EL (cell line): ENCODE data around the gene ZCCHC8.
"Not testable (repeated sequence)": the region's sequence is repeated elsewhere in the genome, so short reads cannot be mapped to it uniquely, and the experiment has no call there.

Experiments used
- DNase-seq: peaks from one replicate; pipeline ENCODE4 v3.0.0-alpha.2; 2016

Gene ZCCHC8

DNA sequence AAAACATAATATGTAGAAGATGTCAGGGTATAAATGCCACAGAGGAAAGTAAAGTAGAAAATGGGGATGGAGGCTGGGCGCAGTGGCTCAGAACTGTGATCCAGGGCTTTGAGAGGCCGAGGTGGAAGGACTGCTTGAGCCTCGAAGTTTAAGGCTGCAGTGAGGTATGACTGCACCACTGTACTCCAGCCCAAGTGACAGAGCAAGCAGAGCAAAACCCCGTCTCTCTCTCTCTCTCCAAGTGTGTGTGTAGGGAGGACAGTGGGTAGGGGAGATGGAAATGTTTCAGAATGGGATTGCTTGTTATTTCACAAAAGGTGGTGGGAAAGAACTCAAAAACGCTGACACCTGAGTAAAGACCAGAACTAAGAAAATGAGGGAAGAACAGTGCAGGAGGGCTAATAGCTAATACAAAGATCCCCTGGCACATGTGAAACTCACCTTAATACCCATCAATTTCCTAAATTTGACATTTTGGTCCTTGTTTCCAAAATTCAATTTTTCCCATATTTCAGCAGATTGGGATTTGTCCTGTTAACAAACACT, 5.7 kb upstream of the ZCCHC8 start:
- no peak for DNase-seq

DNA sequence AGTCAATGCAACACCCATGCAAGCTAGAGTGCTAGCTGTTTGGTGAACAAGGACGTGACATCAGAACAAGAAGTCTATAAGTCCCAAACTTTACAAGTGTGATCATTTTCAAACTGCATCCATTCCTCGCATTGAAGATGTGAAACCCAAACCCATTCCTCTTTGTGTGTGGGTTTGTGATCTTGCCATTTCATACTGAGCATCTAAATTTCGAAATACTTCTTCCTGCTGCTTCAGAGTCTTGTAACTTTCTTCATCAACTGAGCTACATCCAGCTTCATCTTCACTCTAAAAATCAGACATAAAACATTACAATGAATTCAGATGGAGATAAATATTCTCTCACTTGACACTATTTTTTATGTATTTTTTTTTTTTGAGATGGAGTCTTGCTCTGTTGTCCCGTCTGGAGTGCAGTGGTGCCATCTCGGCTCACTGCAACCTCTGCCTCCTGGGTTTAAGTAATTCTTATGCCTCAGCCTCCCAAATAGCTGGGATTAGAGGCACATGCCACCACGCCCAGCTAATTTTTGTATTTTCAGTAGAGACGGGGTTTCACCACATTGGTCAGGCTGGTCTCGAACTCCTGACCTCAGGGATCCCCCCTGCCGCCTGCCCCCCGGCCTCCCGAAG, 4.8 kb upstream of the ZCCHC8 start:
- no peak for DNase-seq

DNA sequence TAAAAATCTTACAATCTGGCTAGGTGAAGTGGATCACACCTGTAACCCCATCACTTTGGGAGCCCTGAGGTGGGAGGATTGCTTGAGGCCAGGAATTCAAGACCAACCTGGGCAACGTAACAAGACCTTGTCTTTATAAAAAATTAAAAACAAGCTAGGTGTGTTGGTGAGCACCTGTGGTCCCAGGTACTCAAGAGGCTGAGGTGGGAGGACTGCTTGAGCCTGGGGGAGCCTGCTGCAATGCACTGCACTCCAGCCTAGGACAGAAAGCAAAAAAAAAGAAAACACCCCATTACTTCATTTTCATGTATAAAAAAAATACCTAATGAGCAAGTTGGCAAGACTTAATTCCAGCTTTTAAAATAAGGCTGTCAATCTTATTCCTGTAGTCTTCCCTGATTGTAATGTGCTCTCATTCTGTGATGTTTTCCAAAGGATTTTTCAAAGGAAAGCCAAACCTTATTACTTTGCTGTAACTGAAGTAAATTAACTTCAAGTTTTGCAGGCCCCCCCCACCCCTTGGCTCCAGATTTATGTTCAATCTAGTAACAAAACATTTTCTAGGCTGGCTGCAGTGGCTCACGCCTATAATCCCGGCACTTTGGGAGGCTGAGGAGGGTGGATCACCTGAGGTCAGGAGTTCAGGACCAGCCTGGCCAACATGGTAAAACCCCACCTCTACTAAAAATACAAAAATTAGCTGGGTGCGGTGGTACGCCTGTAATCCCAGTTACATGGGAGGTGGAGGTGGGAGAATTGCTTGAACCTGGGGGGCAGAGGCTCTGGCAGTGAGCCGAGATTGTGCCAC, 3.3 kb upstream of the ZCCHC8 start:
- no peak for DNase-seq

DNA sequence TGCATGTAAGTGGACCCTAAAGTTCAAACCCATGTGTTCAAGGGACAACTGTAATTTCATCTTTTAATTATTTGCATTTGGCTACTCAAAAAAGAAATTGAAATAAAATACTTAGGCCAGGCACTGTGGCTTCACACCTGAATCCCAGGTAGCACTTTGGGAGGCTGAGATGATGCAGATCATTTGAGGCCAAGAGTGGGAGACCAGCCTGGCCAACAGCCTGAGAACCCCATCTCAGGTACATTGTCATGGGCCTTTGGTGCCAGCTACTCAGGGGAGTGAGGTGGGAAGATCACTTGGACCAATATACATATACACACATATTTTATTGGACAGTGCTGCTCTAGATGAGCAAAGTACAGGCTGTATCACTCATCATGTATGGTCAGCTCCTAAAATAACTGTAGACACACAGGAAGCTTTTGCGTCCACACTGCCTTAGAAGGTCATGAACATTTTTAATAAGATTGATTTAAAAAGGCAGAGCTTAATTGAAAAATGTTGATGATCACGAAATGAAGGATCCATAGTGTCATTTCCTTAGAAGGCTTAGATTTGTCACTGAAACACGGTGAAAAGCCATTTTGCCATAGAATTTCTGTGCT, 2.5 kb upstream of the ZCCHC8 start:
- no peak for DNase-seq

DNA sequence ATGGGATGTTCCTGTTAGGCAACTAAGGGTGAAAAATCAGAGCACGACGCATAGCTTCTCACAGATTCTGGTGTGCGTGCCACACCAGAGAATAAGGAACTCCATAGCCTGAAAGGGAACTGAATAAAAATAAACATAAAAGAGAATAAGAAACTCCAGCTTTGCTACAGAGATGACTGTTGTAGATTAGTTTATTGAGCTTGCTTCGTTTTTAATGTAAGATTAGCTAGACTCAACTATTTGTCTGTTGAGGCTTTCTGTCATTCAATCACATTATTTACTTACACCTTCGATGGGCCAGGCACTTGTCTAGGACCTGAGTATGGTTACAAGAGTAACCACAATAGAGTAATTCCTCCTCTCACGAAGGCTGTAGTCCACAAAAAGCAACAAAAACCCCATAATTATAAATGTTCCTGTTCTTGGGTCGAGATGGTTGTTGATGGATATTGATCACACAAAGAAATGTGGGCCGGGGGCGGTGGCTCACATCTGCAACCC, 807 bp upstream of the ZCCHC8 start:
- DNase-seq, result no peak

DNA sequence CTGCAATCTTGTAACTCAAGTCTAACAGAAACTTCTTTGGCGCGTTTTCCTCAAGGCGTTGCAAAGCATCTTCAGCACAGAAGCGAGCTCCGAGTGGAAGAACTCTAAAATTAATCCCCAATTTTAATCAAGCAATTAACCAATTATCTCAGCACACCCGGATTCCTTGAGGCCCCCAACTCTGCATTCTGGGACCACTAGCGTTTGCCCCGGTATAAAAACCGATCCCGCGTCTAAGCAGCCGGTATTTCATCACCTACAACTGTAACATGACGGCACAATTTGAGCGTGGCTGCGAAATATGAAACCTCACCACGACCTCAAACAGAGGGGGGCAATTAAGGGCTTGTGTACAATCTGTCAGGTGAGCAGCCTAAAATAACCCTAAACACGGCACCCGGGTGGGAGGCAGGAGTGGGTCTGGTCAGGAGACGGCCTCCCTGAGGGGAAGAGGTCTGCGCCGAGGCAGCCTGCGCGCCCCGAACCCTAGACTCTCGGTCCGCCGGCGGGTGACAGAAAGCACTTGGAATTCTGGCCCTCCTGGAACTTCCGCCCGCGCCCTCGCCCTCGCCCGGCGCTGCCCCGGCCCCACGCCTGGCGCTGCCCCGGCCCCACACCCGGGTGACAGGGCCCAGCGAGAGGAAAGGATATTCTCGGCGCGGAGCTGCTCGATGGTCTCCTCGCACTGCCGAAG, 594 bp downstream of the ZCCHC8 start:
- peak; percentile 57 for DNase-seq

DNA sequence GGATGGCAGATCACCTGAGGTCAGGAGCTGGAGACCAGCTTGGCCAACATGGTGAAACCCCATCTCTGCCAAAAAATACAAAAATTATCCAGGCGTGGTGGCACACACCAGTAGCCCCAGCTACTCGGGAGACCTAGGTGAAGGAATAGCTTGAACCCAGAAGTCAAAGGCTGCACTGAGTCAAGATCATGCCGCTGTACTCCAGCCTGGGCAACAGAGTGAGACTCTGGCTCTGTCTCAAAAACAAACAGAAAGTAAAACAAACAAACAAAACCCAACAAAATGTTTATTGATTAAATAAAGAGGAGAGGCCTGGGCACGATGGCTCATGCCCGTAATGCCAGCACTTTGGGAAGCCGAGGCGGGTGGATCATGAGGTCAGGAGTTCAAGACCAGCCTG, 5.5 kb downstream of the ZCCHC8 start:
- no peak for DNase-seq

DNA sequence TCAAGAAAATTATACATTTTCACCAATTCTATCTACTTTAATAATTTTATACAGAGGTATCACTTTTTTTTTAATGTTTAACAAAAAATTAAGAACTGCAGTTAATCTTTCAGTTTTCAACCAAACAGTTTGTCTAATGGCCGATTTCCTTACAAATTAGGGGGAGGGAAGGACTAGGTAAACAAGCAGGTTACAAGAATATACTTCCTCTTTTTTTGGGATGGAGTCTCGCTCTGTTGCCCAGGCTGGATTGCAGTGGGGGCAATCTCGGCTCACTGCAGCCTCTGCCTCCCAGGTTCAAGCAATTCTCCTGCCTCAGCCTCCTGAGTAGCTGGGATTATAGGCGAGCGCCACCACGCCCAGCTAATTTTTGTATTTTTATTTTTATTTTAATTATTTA, 7.5 kb downstream of the ZCCHC8 start:
- not testable (repeated sequence) for DNase-seq

DNA sequence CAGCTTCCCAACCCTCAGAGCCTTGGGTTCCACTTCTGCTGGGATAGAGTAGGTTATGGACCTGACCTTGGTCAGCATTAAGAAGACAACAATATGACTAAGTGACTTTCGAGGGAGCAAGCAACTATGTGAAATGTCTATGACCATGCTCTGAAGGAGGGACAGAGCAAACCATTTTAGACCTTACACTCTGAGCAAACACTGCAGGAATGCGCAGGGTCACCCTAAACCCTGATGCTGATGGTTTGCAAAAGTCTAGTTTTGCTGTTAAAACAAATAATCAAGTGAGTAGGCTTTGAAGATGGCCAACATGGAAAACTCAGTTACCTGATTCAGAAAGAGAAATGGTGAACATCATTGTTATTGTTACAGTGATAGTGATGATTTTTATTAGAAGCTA, 8.7 kb downstream of the ZCCHC8 start:
- peak; percentile 56 for DNase-seq

DNA sequence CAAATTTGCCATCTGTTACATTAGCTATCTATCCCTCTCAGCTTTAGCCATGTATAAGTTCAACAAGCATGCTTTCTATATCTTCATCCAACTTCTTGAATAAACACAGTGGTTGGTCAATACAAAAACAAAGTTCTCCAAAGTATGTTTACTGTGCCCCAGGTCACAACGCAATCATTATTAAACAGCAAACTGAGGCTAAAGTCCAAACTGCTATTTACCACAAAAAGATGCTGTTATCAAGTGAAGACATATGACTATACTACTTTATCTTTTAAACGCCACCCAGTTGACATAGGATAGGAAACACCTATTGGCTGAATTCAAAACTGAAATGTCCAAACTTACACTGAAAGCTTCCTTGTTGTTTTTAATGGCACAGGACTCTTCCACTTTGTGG, 11.7 kb downstream of the ZCCHC8 start:
- DNase-seq, result no peak

DNA sequence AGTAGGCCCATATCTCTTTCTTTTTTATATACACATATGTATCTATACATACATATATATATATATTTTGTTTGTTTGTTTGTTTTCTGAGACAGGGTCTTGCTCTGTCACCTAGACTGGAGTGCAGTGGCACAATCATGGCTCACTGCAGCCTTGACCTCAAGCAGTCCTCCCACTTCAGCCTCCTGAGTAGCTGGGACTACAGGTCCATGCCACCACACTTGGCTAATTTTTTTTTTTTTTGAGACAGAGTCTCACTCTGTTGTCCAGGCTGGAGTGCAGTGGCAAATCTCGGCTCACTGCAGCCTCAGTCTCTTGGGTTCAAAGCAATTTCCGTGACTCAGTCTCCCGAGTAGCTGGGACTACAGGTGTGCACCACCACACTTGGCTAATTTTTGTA, 12.9 kb downstream of the ZCCHC8 start:
- not testable (repeated sequence) for DNase-seq

DNA sequence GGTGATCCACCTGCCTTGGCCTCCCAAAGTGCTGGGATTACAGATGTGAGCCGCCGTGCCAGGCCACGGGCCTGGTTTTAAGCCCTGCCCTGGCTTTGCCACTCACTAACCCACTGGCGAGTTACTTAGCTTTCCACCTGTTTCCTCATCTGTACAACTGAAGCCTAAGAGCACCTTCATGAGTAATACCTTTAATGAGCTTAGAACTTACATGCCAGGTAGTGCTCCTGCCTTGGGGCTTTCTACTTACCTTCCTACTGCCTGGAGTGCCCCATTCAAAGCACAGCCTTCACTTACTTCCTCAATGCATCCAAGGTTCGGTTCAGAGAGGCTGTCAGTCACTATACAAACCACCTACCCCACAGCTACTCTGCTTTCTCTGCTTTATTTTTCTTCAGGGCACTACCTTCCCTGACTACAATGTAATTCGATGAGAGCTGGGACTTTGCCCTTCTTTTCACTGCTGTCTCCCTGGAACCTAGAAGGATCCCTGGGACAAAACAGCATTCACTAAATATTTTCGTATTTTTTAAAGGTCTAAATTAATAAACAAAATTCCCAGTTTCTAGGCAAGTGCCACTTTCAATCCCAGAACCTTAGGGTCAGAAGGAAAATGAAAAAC, 13.8 kb downstream of the ZCCHC8 start:
- DNase-seq, result no peak

DNA sequence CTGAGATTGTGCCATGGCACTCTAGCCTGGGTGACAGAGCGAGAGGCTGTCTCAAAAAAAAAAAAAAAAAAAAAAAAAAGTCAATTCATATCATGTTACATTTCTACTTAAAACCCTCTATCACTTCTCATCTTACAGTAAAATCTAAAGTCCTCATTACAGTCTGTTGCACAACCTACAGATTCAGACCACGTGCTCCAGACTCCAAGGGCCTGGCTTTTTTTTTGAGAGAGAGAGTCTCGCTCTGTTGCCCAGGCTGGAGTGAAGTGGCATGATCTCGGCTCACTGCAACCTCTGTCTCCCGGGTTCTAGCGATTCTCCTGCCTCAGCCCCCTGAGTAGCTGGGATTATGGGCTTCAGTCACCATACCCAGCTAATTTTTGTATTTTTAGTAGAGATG, 14.4 kb downstream of the ZCCHC8 start:
- not testable (repeated sequence) for DNase-seq

DNA sequence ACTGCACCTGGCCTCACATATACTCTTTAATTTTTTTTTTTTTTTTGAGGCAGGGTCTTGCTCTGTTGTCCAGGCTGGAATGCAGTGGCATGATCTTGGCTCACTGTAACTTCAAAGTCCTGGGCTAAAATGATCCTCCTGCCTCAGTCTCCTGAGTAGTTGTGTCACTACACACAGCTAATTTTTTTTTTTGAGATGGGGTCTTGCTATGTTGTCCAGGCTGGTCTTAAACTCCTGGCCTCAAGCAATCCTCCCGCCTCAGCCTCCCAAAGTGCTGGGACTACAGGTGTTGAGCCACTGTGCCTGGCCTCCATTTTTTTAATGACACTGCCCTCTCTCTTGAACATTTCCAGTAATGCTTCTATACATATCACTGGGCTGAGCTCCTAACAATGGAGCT, 16.3 kb downstream of the ZCCHC8 start:
- DNase-seq, result not testable (repeated sequence)

DNA sequence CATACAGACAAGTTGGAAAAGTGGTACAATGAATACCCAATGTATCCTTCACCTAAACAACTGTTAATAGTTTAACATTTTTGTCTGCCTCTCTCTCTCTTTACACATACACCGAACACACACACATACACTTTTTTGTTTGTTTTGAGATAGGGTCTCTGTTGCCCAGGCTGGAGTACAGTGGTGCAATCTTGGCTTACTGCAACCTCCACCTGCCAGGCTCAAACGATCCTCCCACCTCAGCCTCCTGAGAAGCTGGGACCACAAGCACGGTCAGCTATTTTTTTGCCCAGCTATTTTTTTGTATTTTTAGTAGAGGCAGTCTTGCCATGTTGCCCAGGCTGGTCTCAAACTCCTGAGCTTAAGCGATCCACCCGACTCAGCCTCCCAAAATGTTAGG, 16.8 kb downstream of the ZCCHC8 start:
- DNase-seq, result no peak

DNA sequence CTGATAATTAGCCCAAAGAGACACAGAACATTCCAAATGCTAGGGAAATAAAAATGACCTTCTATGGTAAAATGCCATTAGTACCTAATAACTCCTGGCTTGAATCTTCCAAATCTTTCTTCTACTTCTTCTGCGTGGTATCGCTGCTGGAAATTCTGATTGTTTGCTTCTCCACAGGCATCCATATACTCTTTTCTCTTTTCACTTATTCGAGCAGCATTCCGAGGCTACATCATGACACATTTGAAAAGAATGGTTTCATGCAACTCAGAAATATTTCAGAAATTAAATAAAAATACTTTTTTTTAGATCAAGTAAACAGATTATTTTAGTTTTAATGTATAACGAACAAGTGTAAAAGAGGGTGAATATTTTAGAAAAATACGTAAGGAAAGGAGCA, 18.9 kb downstream of the ZCCHC8 start:
- DNase-seq, result peak; percentile 50

DNA sequence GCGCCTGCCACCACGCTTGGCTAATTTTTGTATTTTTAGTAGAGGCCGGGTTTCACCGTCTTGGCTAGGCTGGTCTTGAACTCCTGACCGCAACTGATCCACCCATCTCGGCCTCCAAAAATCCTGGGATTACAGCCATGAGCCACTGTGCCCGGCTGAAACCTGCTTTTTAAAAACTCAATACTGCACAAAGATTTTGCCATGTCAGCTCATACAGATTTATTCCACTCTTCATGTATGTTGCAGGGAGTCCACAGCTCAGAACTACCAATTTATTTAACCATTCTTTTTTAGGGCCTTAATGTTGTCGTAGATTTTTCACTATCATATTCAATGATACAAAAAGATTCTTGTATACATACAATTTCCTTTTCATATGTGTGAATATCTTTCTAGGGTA, 20.0 kb downstream of the ZCCHC8 start:
- no peak for DNase-seq

DNA sequence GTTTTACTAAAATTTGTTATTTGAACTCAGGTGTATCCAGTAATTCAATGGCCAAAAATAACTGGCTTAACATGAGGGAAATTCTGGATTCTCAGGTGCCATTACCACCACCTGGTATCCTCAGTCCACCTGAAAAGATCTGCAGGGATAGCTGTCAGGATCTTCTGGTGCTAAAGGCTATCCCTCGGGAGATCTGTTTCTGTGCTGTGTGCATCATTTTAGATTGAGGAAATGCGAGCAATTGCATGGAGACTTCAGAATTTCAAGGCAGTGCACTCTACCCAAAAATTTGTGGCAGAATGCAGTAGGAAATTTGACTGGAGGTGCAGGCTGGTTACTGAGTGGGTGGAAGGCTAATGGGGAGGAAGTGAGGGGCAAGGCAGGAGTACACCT, 26.4 kb downstream of the ZCCHC8 start:
- no peak for DNase-seq

DNA sequence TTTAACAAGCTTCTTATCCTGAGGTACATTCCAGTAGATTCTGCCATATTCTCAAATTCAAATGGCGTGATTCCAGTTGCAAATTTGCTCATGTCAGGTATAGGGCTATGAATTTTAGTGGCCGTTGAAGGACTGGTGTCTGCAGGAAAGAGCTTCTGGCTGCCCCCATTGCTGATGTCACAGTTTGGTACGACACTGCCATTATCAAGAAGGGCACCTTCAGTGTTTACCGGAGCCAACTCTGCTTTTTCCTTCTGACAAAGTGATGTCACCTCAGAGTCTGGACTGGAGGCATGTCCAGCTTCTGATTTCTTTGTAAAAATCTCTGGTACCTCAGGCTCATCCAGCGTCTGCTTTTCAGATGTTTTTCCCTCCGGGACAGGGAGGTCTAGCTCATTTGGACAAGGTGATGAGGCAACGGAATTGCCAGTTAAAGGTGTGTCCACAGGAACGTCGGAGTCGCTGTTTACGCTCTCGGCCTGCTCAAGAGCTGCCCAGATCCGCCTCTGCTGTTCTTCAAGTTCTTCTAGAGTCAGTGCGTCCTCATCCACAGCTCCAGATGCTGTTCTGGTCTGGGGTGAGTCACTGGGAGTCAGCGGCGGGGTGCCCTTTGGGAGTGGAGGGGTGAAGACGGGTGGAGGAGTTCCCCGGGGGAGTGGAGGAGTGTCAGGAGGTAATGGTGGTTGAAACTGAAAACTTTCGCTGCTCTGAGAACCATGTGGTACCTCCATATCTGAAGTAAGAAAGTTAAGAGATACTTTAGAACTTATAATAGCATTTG, 27.0 kb downstream of the ZCCHC8 start:
- peak; percentile 64 for DNase-seq

DNA sequence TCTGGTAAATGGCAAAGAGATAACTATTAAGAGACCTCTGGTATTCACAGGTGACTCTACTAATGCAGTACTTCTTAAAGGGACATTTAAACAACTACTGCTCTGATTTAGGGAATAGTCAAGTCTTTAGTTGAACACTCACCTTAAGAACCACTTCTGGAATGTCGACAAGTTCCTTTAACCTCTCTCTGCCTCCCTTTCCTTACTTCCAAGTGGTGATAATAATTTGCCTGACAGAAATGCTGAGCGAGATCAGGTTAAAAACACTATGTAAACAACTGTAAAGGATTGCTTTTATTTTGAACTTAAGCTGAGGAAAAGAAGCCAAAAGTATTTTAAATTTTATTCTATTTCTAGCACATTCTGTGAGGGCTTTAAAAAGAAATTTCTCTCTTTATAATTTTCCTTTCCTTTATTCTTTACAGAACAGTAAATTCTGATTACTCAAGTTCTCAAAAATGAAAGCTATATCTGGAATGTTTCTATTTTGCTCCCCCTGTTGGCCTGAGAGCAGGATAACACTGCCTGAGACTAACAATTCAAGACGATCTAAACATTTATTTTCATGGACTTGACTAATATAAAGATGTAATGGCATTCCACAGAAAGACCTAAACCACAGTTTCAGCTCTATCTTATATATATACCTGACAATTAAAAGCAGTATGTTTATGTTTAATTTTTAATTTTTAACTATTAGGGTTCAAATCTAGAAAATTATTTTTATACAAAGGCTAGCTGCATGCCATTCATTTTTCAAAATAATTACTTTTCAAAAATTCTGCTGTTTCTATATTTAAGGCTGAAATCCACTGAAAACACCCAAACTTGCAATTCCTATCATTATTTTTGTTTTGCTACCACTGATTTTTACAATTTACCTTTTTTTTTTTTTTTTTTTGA, 29.2 kb downstream of the ZCCHC8 start:
- peak; percentile 73 for DNase-seq

DNA sequence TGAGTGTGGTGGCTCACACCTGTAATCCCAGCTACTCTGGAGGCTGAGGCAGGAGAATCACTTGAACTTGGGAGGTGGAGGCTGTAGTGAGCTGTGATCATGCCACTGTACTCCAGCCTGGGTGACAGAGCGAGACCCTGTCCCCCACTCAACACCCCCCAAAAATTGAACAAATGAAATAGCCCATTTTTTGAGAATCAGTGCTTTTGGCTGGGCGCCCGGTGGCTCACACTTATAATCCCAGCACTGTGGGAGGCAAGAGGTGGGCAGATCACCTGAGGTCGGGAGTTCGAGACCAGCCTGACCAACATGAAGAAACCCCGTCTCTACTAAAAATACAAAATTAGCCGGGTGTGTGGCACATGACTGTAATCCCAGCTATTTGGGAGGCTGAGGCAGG, 30.2 kb downstream of the ZCCHC8 start:
- not testable (repeated sequence) for DNase-seq
